ENCODE measurements around the gene PIH1D1.

DNA sequence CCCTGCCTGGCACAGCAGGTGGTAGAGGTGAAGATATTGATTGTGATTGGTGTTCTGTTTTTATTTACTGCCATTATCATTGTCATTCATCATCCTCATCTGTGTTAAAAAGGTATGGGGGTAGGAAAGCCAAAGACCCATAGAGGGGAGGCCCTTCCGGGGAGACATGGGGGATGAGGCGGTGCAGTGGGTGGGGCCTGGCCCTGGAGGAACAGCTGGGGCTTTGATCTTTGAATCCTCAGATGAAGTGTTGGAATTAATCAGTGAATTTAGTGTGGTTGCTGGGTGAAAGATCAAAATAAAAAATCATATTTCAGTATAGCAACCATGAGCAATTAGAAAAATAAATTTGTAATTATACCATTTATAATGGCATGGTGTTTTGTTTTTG lies 35.8 kb downstream of the PIH1D1 start:
- TF ChIP-seq SRF (IDR thresholded peaks at IDR 0.05; ENCODE audit: low read depth in 2 of 2, low read length in 2 of 2), result no peak
- TF ChIP-seq IRF4 (IDR thresholded peaks at IDR 0.05; ENCODE audit: low read depth, low read length), result no peak
- TF ChIP-seq, protein P1, sequence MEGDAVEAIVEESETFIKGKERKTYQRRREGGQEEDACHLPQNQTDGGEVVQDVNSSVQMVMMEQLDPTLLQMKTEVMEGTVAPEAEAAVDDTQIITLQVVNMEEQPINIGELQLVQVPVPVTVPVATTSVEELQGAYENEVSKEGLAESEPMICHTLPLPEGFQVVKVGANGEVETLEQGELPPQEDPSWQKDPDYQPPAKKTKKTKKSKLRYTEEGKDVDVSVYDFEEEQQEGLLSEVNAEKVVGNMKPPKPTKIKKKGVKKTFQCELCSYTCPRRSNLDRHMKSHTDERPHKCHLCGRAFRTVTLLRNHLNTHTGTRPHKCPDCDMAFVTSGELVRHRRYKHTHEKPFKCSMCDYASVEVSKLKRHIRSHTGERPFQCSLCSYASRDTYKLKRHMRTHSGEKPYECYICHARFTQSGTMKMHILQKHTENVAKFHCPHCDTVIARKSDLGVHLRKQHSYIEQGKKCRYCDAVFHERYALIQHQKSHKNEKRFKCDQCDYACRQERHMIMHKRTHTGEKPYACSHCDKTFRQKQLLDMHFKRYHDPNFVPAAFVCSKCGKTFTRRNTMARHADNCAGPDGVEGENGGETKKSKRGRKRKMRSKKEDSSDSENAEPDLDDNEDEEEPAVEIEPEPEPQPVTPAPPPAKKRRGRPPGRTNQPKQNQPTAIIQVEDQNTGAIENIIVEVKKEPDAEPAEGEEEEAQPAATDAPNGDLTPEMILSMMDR (IDR thresholded peaks at IDR 0.05 in 2 of 3, conservative IDR thresholded peaks at IDR 0.05 in 1 of 3; ENCODE audit: control insufficient read depth in 2 of 3, extremely low read depth in 1 of 3, insufficient read depth in 1 of 3, low read depth in 3 of 3, low read length in 3 of 3), result no peak
- no peak for TF ChIP-seq ESRRA (IDR thresholded peaks at IDR 0.05; ENCODE audit: low read length)
- no peak for TF ChIP-seq GABPA (IDR thresholded peaks at IDR 0.05; ENCODE audit: low read depth)
- TF ChIP-seq MXI1 (IDR thresholded peaks at IDR 0.05; ENCODE audit: low read depth, low read length), result no peak
- TF ChIP-seq SUPT20H (IDR thresholded peaks at IDR 0.05; ENCODE audit: borderline replicate concordance, control insufficient read depth, low read depth, low read length), result no peak
